ENCODE measurements around the gene HDAC6. TPM values are rescaled to one million over a fixed set of nuclear protein-coding genes. Genes with fewer than 3 reads are reported as not detected.

HDAC6 gene
- total RNA-seq, 3 donors from 2014 or later (not counting 1 experiment from before 2014, with no cell fraction given): 97.4 to 118 (median 101) TPM

GRCh38 chrX:48806081-48806480, 4.2 kb downstream of the HDAC6 start:
- peaks cover 0 to 6% of the 10 kb centered on the region in 2 donors for H3K27me3 Mint-ChIP-seq (ENCODE audit: low read depth in 2 of 2)
- peaks cover 9% of the 10 kb centered on the region for H3K4me1 ChIP-seq (ENCODE audit: control insufficient read depth, insufficient read depth, low read length)
- WGBS (ENCODE audit: insufficient coverage): 91% methylated on average over 4 of the region's 4 CpGs
- H3K36me3 Mint-ChIP-seq: no peaks in the 10 kb centered on the region
- H3K4me1 Mint-ChIP-seq: peaks cover 0 to 13% of the 10 kb centered on the region in 2 donors
- intact Hi-C loops (cut with micrococcal nuclease): loop anchor here (10.0 kb wide), 1 partner anchor 109 kb away; the partner anchor contains the start of genes PIM2 and SLC35A2
- H3K27ac Mint-ChIP-seq: no peak overlapping the region
- H3K27ac ChIP-seq (ENCODE audit: low read length): no peak overlapping the region
- no peak overlapping the region for H3K4me3 ChIP-seq (ENCODE audit: low read length)
- H3K9me3 ChIP-seq (ENCODE audit: control insufficient read depth, insufficient read depth, low read length): no peaks in the 10 kb centered on the region
- DNase-seq: no peak
- H3K4me3 Mint-ChIP-seq: no peak overlapping the region
- TF ChIP-seq CTCF (IDR thresholded peaks at IDR 0.05): no peak
- ATAC-seq: no peak
- no peaks in the 10 kb centered on the region for H3K27me3 ChIP-seq (ENCODE audit: control insufficient read depth, insufficient read depth, low read length)
- peaks cover 8% of the 10 kb centered on the region for H3K36me3 ChIP-seq (ENCODE audit: control insufficient read depth, insufficient read depth, low read length)
- H3K9me3 Mint-ChIP-seq: no peaks in the 10 kb centered on the region

- Histone ChIP-seq H3K9me3 (ENCODE audit: control insufficient read depth, insufficient read depth, low read length) (no peaks in the 10 kb centered on the region), H3K4me1 (ENCODE audit: control insufficient read depth, insufficient read depth, low read length) (no peaks in the 10 kb centered on the region), H3K36me3 (ENCODE audit: control insufficient read depth, insufficient read depth, low read length) (peaks cover 7% of the 10 kb centered on the region), H3K4me3 (ENCODE audit: low read length) (no peak overlapping the region), H3K27me3 (ENCODE audit: control insufficient read depth, insufficient read depth, low read length) (no peaks in the 10 kb centered on the region), H3K27ac (ENCODE audit: low read length) (no peak overlapping the region)
- Mint-ChIP-seq H3K9me3 (no peaks in the 10 kb centered on the region), H3K4me3 (no peak overlapping the region), H3K27ac (peak overlapping the region in 1 of 2 donors; percentile 77), H3K4me1 (peaks cover 0 to 8% of the 10 kb centered on the region in 2 donors), H3K36me3 (no peaks in the 10 kb centered on the region), H3K27me3 (ENCODE audit: low read depth in 2 of 2) (no peaks in the 10 kb centered on the region)
- ATAC-seq (peak in 1 of 3 donors; percentile 31), DNase-seq (no peak)
- WGBS (ENCODE audit: insufficient coverage): 90% methylated on average over 7 of the region's 8 CpGs
- intact Hi-C loops (cut with micrococcal nuclease): no loop called here
- TF ChIP-seq CTCF (IDR thresholded peaks at IDR 0.05): no peak
Measured at GRCh38 chrX:48813644-48814043, 11.8 kb downstream of the HDAC6 start.

GRCh38 chrX:48814722-48815121, 12.9 kb downstream of the HDAC6 start:
- DNase-seq (no peak), ATAC-seq (no peak)
- Mint-ChIP-seq H3K4me1 (peaks cover 0 to 9% of the 10 kb centered on the region in 2 donors), H3K27me3 (ENCODE audit: low read depth in 2 of 2) (no peaks in the 10 kb centered on the region), H3K27ac (no peak overlapping the region), H3K4me3 (no peak overlapping the region), H3K9me3 (no peaks in the 10 kb centered on the region), H3K36me3 (no peaks in the 10 kb centered on the region)
- TF ChIP-seq CTCF (IDR thresholded peaks at IDR 0.05): no peak
- intact Hi-C loops (cut with micrococcal nuclease): no loop called here
- no peak overlapping the region for H3K4me3 ChIP-seq (ENCODE audit: low read length)
- no peaks in the 10 kb centered on the region for H3K27me3 ChIP-seq (ENCODE audit: control insufficient read depth, insufficient read depth, low read length)
- H3K36me3 ChIP-seq (ENCODE audit: control insufficient read depth, insufficient read depth, low read length): peaks cover 7% of the 10 kb centered on the region
- H3K4me1 ChIP-seq (ENCODE audit: control insufficient read depth, insufficient read depth, low read length): no peaks in the 10 kb centered on the region
- no peak overlapping the region for H3K27ac ChIP-seq (ENCODE audit: low read length)
- H3K9me3 ChIP-seq (ENCODE audit: control insufficient read depth, insufficient read depth, low read length): no peaks in the 10 kb centered on the region
- 95% methylated on average over 8 of the region's 8 CpGs for WGBS (ENCODE audit: insufficient coverage)

- Histone ChIP-seq H3K4me1 (ENCODE audit: control insufficient read depth, insufficient read depth, low read length) (no peaks in the 10 kb centered on the region), H3K27me3 (ENCODE audit: control insufficient read depth, insufficient read depth, low read length) (no peaks in the 10 kb centered on the region), H3K4me3 (ENCODE audit: low read length) (no peak overlapping the region), H3K36me3 (ENCODE audit: control insufficient read depth, insufficient read depth, low read length) (peaks cover 7% of the 10 kb centered on the region), H3K9me3 (ENCODE audit: control insufficient read depth, insufficient read depth, low read length) (no peaks in the 10 kb centered on the region), H3K27ac (ENCODE audit: low read length) (no peak overlapping the region)
- peak overlapping the region in 1 of 2 donors; percentile 45 for H3K27ac Mint-ChIP-seq
- no peak for DNase-seq
- 97% methylated on average over 6 of the region's 8 CpGs for WGBS (ENCODE audit: insufficient coverage)
- intact Hi-C loops (cut with micrococcal nuclease): no loop called here
- no peak for TF ChIP-seq CTCF (IDR thresholded peaks at IDR 0.05)
- no peaks in the 10 kb centered on the region for H3K9me3 Mint-ChIP-seq
- H3K4me1 Mint-ChIP-seq: peaks cover 0 to 13% of the 10 kb centered on the region in 2 donors
- H3K36me3 Mint-ChIP-seq: no peaks in the 10 kb centered on the region
- no peaks in the 10 kb centered on the region for H3K27me3 Mint-ChIP-seq (ENCODE audit: low read depth in 2 of 2)
- H3K4me3 Mint-ChIP-seq: no peak overlapping the region
- no peak for ATAC-seq
Measured at GRCh38 chrX:48815266-48815665, 13.4 kb downstream of the HDAC6 start.

Data from natural killer cell (primary cell).